HCT116 (cell line): ENCODE results near the gene ACTN4.
"Not testable (repeated sequence)": the region's sequence is repeated elsewhere in the genome, so short reads cannot be mapped to it uniquely, and the experiment has no call there.

Experiments
- CTCF ChIP-seq, 3 experiments: fragments of 200-600 bp in 1 of 3; sonication (generic) in 1 of 3; IDR thresholded peaks in 2 of 3; conservative IDR thresholded peaks in 1 of 3; 2 replicates each; pipeline ENCODE4 v1.5.1; 2012 to 2017; ENCODE audit warnings: low read depth in 2 of 3, low read length in 2 of 3, antibody characterized with exemption in 1 of 3, borderline replicate concordance in 1 of 3, control low read depth in 1 of 3, mild to moderate bottlenecking in 1 of 3, mixed read lengths in 1 of 3, mixed run types in 1 of 3, moderate library complexity in 1 of 3; ENCODE audit not compliant: insufficient read depth in 1 of 3
- EZH2 ChIP-seq: fragments of 200-600 bp; sonication (generic); IDR thresholded peaks from 2 replicates; pipeline ENCODE4 v1.6.1; 2017; ENCODE audit warnings: antibody characterized with exemption, mixed run types
- JUND ChIP-seq: IDR thresholded peaks from 2 replicates; pipeline ENCODE4 v1.6.1; 2012
- POLR2AphosphoS5 ChIP-seq: IDR thresholded peaks from 2 replicates; pipeline ENCODE4 v1.6.1; 2011; ENCODE audit warnings: mild to moderate bottlenecking, low read depth, low read length, moderate library complexity
- REST ChIP-seq: IDR thresholded peaks from 2 replicates; pipeline ENCODE4 v1.6.1; 2012; ENCODE audit warnings: low read depth
- TCF7L2 ChIP-seq: IDR thresholded peaks from 2 replicates; pipeline ENCODE4 v1.7.0; 2011; ENCODE audit warnings: borderline replicate concordance, inconsistent platforms; ENCODE audit not compliant: insufficient read depth, insufficient read length; ENCODE audit errors: extremely low read depth
- YY1 ChIP-seq: IDR thresholded peaks from 2 replicates; pipeline ENCODE4 v1.6.1; 2011; ENCODE audit warnings: low read length, low read depth, moderate library complexity, mild to moderate bottlenecking; ENCODE audit not compliant: insufficient replicate concordance; ENCODE audit errors: extremely low read depth

GRCh38 chr19:38631301-38631700 is 16.1 kb upstream of the ACTN4 start:
- TF ChIP-seq CTCF (IDR thresholded peaks at IDR 0.05 in 2 of 3, conservative IDR thresholded peaks at IDR 0.05 in 1 of 3; ENCODE audit: borderline replicate concordance in 1 of 3, insufficient read depth in 1 of 3, low read depth in 2 of 3, low read length in 2 of 3); YY1; EZH2; JUND; REST; POLR2AphosphoS5; TCF7L2: not testable (repeated sequence)
